ENCODE measurements around the gene CACNA2D1. TPM values are rescaled to one million over a fixed set of nuclear protein-coding genes. Genes with fewer than 3 reads are reported as not detected.

Gene CACNA2D1
- total RNA-seq, 4 donors from 2014 or later, result 0.30 to 12.8 (median 2.4) TPM

DNA sequence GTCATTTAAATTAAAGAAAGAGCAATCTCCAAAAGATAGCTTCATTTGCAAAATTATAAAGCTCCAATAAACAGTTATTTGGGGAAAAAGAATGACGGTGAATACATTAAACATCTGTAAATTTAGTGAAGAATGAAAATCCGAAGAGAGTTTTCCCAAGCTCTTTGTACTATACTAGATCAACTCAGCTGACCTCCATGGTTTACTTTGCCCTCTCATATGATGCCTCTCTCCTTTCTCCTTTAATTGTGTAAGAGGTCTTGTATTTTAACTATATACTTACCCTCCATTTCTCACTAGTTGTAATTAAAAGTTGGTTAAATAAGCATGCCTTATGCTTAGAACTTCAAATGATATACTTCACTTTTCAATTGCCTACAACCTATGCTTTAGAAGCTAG, 125.8 kb downstream of the CACNA2D1 start:
- intact Hi-C loops (cut with DNase I), result no loop called here
- Histone ChIP-seq H3K27me3 (no peaks in the 10 kb centered on the region), H3K27ac (no peak overlapping the region), H3K4me1 (peaks cover 0 to 10% (median 0%) of the 10 kb centered on the region in 3 donors), H3K9me3 (no peaks in the 10 kb centered on the region), H3K4me3 (no peak overlapping the region), H3K36me3 (no peaks in the 10 kb centered on the region)
- DNase-seq, result no peak
- WGBS, 2 donors, result 80 to 91% methylated on average over 2 of the region's 2 CpGs
- TF ChIP-seq, protein P1, sequence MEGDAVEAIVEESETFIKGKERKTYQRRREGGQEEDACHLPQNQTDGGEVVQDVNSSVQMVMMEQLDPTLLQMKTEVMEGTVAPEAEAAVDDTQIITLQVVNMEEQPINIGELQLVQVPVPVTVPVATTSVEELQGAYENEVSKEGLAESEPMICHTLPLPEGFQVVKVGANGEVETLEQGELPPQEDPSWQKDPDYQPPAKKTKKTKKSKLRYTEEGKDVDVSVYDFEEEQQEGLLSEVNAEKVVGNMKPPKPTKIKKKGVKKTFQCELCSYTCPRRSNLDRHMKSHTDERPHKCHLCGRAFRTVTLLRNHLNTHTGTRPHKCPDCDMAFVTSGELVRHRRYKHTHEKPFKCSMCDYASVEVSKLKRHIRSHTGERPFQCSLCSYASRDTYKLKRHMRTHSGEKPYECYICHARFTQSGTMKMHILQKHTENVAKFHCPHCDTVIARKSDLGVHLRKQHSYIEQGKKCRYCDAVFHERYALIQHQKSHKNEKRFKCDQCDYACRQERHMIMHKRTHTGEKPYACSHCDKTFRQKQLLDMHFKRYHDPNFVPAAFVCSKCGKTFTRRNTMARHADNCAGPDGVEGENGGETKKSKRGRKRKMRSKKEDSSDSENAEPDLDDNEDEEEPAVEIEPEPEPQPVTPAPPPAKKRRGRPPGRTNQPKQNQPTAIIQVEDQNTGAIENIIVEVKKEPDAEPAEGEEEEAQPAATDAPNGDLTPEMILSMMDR (IDR thresholded peaks at IDR 0.05), result no peak
- no peak for TF ChIP-seq POLR2A (IDR thresholded peaks at IDR 0.05)

DNA sequence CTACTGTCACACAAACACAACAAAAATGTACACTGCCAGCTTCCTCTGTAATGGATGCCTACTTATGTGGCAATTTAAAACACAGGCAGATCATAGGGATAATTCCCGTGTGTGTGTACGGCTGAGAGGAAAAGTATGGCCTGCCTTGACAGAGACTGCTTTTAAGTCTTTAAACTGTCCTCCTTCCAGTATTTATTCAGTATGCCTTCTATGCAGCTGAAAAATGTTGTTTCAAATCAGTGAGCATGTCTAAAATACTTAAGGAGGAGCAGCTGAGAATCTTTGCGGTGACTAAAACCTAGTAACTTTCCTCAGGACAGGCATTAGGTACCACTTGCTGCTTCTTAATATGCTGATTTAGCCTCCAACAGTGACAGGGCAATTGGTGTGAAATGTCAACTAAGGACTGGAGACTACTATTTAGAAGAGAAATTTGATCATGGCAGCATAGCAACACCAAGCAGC, 126.3 kb downstream of the CACNA2D1 start:
- Histone ChIP-seq H3K27me3 (no peaks in the 10 kb centered on the region), H3K27ac (no peak overlapping the region), H3K4me1 (peaks cover 0 to 10% (median 0%) of the 10 kb centered on the region in 3 donors), H3K4me3 (no peak overlapping the region), H3K36me3 (no peaks in the 10 kb centered on the region), H3K9me3 (no peaks in the 10 kb centered on the region)
- WGBS, 2 donors, result 90 to 96% methylated on average over 3 of the region's 3 CpGs
- no peak for TF ChIP-seq POLR2A (IDR thresholded peaks at IDR 0.05)
- TF ChIP-seq, protein P1 (IDR thresholded peaks at IDR 0.05), result no peak
- DNase-seq, result no peak
- intact Hi-C loops (cut with DNase I), result no loop called here

DNA sequence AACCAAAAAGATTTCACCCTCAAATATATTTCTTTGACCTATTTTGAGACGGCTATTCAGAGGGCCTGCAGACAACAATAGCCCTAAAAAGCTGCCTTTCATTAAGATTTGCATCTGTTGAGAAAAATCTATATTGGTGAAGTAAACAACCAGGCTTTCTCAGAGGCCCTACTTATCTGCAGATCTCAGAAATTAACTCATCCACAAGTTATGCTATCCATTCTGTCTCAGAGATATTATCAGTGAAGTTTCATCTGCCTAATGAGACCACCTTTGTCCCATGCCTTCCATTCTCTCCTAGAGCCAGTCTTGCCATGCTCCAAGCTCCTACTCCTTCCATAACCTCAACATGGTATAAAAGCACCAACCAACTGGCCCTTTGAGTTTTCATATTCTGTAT, 130.3 kb downstream of the CACNA2D1 start:
- Histone ChIP-seq H3K27me3 (no peaks in the 10 kb centered on the region), H3K4me3 (no peak overlapping the region), H3K27ac (no peak overlapping the region), H3K4me1 (no peaks in the 10 kb centered on the region), H3K9me3 (peaks cover 0 to 5% (median 0%) of the 10 kb centered on the region in 3 donors), H3K36me3 (no peaks in the 10 kb centered on the region)
- no peak for DNase-seq
- TF ChIP-seq, protein P1 (IDR thresholded peaks at IDR 0.05), result no peak
- no peak for TF ChIP-seq POLR2A (IDR thresholded peaks at IDR 0.05)
- intact Hi-C loops (cut with DNase I), result no loop called here
- 67 to 95% methylated on average over 1 of the region's 1 CpG for WGBS, 2 donors

DNA sequence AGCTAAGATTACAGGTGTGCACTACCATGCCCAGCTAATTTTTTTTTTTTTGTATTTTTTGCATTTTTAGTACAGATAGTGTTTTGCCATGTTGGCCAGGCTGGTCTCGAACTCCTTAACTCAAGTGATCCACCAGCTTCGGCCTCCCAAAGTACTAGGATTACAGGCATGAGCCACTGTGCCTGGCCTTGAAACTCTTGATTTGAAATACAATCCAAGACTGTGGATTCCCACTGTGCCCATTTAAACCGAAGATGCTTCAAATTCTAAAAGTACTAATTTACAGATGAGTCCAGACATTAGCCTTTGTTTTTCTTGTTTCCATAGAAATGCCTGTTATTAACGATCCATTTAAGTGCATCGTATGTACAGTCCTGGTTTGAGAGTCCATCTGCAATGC, 130.9 kb downstream of the CACNA2D1 start:
- DNase-seq, result no peak
- Histone ChIP-seq H3K4me3 (no peak overlapping the region), H3K36me3 (no peaks in the 10 kb centered on the region), H3K27ac (no peak overlapping the region), H3K4me1 (no peaks in the 10 kb centered on the region), H3K27me3 (no peaks in the 10 kb centered on the region), H3K9me3 (peaks cover 0 to 5% (median 0%) of the 10 kb centered on the region in 3 donors)
- 91 to 94% methylated on average over 5 of the region's 5 CpGs for WGBS, 2 donors
- intact Hi-C loops (cut with DNase I), result no loop called here
- no peak for TF ChIP-seq POLR2A (IDR thresholded peaks at IDR 0.05)
- TF ChIP-seq, protein P1 (IDR thresholded peaks at IDR 0.05), result no peak

DNA sequence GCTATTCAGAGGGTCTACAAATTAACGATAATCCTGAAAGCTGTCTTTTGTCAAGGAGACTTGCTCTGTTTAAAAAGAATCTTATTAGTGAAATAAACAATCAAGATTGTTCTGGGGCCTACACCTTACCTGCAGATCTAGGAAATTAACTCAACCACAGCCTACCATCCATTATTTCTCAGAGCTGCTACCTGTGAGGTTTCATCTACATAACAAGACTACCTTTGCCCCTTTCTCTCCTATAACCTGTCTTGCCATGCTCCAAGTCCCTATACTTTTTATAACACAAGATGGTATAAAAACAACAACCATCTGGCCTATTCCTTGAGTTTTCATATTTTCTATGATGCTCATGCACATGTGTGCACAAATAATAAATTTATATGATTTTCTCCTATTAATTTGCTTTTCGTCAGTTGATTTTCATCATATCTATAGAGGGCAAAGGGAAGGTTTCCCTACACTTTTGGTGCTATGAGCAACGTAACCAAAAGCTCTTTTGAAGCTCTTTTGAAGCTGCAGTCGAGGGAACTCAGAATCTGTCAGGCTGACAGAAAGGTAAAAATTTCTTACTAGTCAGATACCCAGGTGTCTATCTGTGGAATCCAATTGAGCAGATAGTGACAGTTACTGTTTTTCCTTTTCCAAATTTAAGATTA, 138.1 kb downstream of the CACNA2D1 start:
- Histone ChIP-seq H3K36me3 (no peaks in the 10 kb centered on the region), H3K4me3 (no peak overlapping the region), H3K4me1 (no peaks in the 10 kb centered on the region), H3K27me3 (no peaks in the 10 kb centered on the region), H3K9me3 (peaks cover 0 to 5% (median 0%) of the 10 kb centered on the region in 3 donors), H3K27ac (no peak overlapping the region)
- intact Hi-C loops (cut with DNase I), result no loop called here
- no peak for DNase-seq
- WGBS, 2 donors, result 77 to 80% methylated on average over 4 of the region's 4 CpGs
- TF ChIP-seq, protein P1 (IDR thresholded peaks at IDR 0.05), result no peak
- TF ChIP-seq POLR2A (IDR thresholded peaks at IDR 0.05), result no peak
